HEK293 (cell line): ENCODE measurements around the gene MYO5C.

Experiments used
- CTCF ChIA-PET: fragments of 350-600 bp; formaldehyde crosslinking; extraction: SDS; loops from one replicate; lab custom pipeline; 2021; ENCODE audit warnings: antibody characterized with exemption; lab: Yijun Ruan, JAX
- POLR2A ChIA-PET: fragments of 300-600 bp; formaldehyde crosslinking; extraction: SDS; loops from one replicate; lab custom pipeline; 2020; ENCODE audit warnings: antibody characterized with exemption, inconsistent platforms; lab: Yijun Ruan, JAX
- H3K27ac ChIP-seq: fragments of 200-500 bp; sonication (Bioruptor generic); 2 replicates; pipeline ENCODE4 v1.5.1; 2014; ENCODE audit warnings: low read depth, low read length, control low read depth, inconsistent platforms; ENCODE audit errors: extremely low read depth
- H3K36me3 ChIP-seq, 2 experiments: fragments of 200-500 bp in 1 of 2; sonication (Bioruptor generic) in 1 of 2; 1 replicate in 1 of 2; 2 replicates in 1 of 2; pipeline ENCODE4 v1.5.1; 2014 to 2017; ENCODE audit warnings: inconsistent platforms in 2 of 2, low read length in 2 of 2; ENCODE audit not compliant: control insufficient read depth in 2 of 2, insufficient read depth in 1 of 2
- H3K4me1 ChIP-seq: fragments of 200-500 bp; sonication (Bioruptor generic); 2 replicates; pipeline ENCODE4 v1.5.1; 2014; ENCODE audit warnings: mild to moderate bottlenecking, low read length, inconsistent platforms; ENCODE audit not compliant: control insufficient read depth, insufficient read depth
- H3K4me3 ChIP-seq: 2 replicates; pipeline ENCODE4 v1.5.1; 2011; ENCODE audit warnings: low read depth, mild to moderate bottlenecking, control low read depth, low read length, moderate library complexity
- H3K9me3 ChIP-seq: fragments of 200-500 bp; sonication (Bioruptor generic); 2 replicates; pipeline ENCODE4 v1.5.1; 2014; ENCODE audit warnings: low read depth, low read length, inconsistent platforms; ENCODE audit not compliant: control insufficient read depth, insufficient read depth
- IKZF3 ChIP-seq: fragments of 450-650 bp; IDR thresholded peaks from 2 replicates; pipeline ENCODE4 v1.5.0; 2018; ENCODE audit warnings: missing biosample characterization, mild to moderate bottlenecking, missing genetic modification characterization, moderate library complexity
- MYNN ChIP-seq: fragments of 450-650 bp; formaldehyde crosslinking; IDR thresholded peaks from 2 replicates; pipeline ENCODE4 v1.5.1; 2016; ENCODE audit warnings: missing biosample characterization, missing genetic modification characterization, borderline replicate concordance
- OVOL3 ChIP-seq: fragments of 450-650 bp; formaldehyde crosslinking; IDR thresholded peaks from 2 replicates; pipeline ENCODE4 v1.5.1; 2016; ENCODE audit warnings: missing biosample characterization, missing genetic modification characterization
- SCRT1 ChIP-seq: fragments of 450-650 bp; formaldehyde crosslinking; IDR thresholded peaks from 2 replicates; pipeline ENCODE4 v1.5.1; 2016; ENCODE audit warnings: missing biosample characterization, missing genetic modification characterization, borderline replicate concordance
- ZBTB8A ChIP-seq: fragments of 450-650 bp; formaldehyde crosslinking; IDR thresholded peaks from 2 replicates; pipeline ENCODE4 v1.5.1; 2016; ENCODE audit warnings: missing biosample characterization, missing genetic modification characterization
- ZNF133 ChIP-seq: fragments of 450-650 bp; formaldehyde crosslinking; IDR thresholded peaks from 2 replicates; pipeline ENCODE4 v1.5.1; 2016; ENCODE audit warnings: missing biosample characterization, missing genetic modification characterization
- ZNF146 ChIP-seq: fragments of 450-650 bp; formaldehyde crosslinking; IDR thresholded peaks from 2 replicates; pipeline ENCODE4 v1.5.1; 2016; ENCODE audit warnings: missing biosample characterization, missing genetic modification characterization
- ZNF184 ChIP-seq: fragments of 450-650 bp; IDR thresholded peaks from 2 replicates; pipeline ENCODE4 v1.5.1; 2018; ENCODE audit warnings: missing biosample characterization, mild to moderate bottlenecking, missing genetic modification characterization
- ZNF311 ChIP-seq: fragments of 450-650 bp; formaldehyde crosslinking; IDR thresholded peaks from 2 replicates; pipeline ENCODE4 v1.5.1; 2017; ENCODE audit warnings: missing biosample characterization, missing genetic modification characterization, borderline replicate concordance
- ZNF341 ChIP-seq: fragments of 450-650 bp; formaldehyde crosslinking; IDR thresholded peaks from 2 replicates; pipeline ENCODE4; 2016; ENCODE audit warnings: low read depth, missing biosample characterization, missing genetic modification characterization
- ZNF664 ChIP-seq: fragments of 450-650 bp; formaldehyde crosslinking; IDR thresholded peaks from 2 replicates; pipeline ENCODE4 v1.5.1; 2016; ENCODE audit warnings: missing biosample characterization, missing genetic modification characterization
- ZNF768 ChIP-seq: fragments of 450-650 bp; formaldehyde crosslinking; IDR thresholded peaks from 2 replicates; pipeline ENCODE4 v1.5.1; 2018; ENCODE audit warnings: missing biosample characterization, mild to moderate bottlenecking, missing genetic modification characterization
- ZSCAN23 ChIP-seq: fragments of 450-650 bp; formaldehyde crosslinking; IDR thresholded peaks from 2 replicates; pipeline ENCODE4 v1.5.1; 2016; ENCODE audit warnings: missing biosample characterization, missing genetic modification characterization
- TF ChIP-seq, protein P1 (sequence below): fragments of 450-650 bp; formaldehyde crosslinking; IDR thresholded peaks from 2 replicates; pipeline ENCODE4 v1.5.1; 2017; ENCODE audit warnings: missing biosample characterization, missing genetic modification characterization
- TF ChIP-seq, protein P2 (sequence below): IDR thresholded peaks from 2 replicates; pipeline ENCODE4 v1.6.1; 2011; ENCODE audit warnings: mild to moderate bottlenecking, low read depth, low read length, borderline replicate concordance
- TF ChIP-seq, protein P3 (sequence below): fragments of 450-650 bp; formaldehyde crosslinking; IDR thresholded peaks from 2 replicates; pipeline ENCODE4 v1.5.1; 2016; ENCODE audit warnings: missing biosample characterization, missing genetic modification characterization
- TF ChIP-seq, protein P4 (sequence below): fragments of 450-650 bp; formaldehyde crosslinking; IDR thresholded peaks from 2 replicates; pipeline ENCODE4 v1.5.1; 2017; ENCODE audit warnings: missing biosample characterization, missing genetic modification characterization
- TF ChIP-seq, protein P5 (sequence below): fragments of 450-650 bp; formaldehyde crosslinking; IDR thresholded peaks from 2 replicates; pipeline ENCODE4 v1.5.1; 2016; ENCODE audit warnings: missing biosample characterization, missing genetic modification characterization, borderline replicate concordance

The MYO5C gene

DNA sequence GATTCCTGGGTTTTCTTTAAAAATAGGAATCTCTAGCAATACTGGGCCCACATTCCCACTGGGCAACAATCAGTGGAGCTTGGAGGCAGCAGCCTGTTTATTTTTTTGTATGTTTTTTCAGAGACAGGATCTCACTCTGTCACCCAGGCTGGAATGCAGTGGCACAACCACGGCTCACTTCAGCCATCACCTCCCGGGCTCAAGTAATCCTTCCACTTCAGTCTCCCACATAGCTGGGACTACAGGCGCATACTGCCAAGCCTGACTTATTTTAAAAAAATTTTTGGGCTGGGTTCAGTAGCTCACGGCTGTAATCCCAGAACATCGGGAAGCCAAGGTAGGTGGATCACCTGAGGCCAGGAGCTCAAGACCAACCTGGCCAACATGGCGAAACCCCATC, 75.4 kb downstream of the MYO5C start (continued):
- TF ChIP-seq MYNN (no peak), IKZF3 (tag by site-specific recombination) (no peak), ZNF146 (tag by site-specific recombination) (no peak)
- TF ChIP-seq, all 188 proteins: peak for 0

DNA sequence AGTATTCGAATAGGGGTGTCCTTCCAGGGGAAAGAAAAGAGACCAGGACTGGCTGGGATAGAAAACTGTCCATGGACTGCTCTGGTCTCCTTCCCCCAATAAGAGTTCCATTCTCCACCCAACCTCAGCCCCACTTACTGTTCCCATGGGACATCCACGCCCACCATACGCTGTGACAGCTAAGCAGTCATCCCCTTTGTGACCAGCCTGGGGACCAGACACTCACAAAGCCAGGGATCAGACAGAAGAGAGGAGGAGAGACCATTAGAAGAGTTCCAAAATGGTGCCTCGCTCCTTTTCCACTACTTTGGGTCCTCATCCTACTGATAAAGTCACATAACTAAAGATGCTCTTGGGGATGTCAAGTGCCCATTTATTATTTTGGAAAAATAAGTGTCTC, 76.8 kb downstream of the MYO5C start:
- H3K36me3 ChIP-seq: peaks cover 14 to 75% of the 10 kb centered on the region in 2 experiments; a peak in 2 of 3 replicates
- H3K9me3 ChIP-seq: no peaks in the 10 kb centered on the region
- ChIA-PET POLR2A (no interaction called here), CTCF (interaction anchor here (3.0 kb wide), 1 partner anchor 8 kb away, joined by 12 read pairs; no protein-coding TSS in a partner anchor)
- TF ChIP-seq ZNF768 (no peak), ZNF664 (no peak), ZNF341 (tag by site-specific recombination) (no peak), OVOL3 (tag by site-specific recombination) (no peak), SCRT1 (tag by site-specific recombination) (no peak), ZNF311 (tag by site-specific recombination) (no peak)
- TF ChIP-seq, protein P1, sequence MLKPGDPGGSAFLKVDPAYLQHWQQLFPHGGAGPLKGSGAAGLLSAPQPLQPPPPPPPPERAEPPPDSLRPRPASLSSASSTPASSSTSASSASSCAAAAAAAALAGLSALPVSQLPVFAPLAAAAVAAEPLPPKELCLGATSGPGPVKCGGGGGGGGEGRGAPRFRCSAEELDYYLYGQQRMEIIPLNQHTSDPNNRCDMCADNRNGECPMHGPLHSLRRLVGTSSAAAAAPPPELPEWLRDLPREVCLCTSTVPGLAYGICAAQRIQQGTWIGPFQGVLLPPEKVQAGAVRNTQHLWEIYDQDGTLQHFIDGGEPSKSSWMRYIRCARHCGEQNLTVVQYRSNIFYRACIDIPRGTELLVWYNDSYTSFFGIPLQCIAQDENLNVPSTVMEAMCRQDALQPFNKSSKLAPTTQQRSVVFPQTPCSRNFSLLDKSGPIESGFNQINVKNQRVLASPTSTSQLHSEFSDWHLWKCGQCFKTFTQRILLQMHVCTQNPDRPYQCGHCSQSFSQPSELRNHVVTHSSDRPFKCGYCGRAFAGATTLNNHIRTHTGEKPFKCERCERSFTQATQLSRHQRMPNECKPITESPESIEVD: no peak
- H3K4me3 ChIP-seq: no peak overlapping the region
- no peaks in the 10 kb centered on the region for H3K4me1 ChIP-seq
- H3K27ac ChIP-seq: no peak overlapping the region

DNA sequence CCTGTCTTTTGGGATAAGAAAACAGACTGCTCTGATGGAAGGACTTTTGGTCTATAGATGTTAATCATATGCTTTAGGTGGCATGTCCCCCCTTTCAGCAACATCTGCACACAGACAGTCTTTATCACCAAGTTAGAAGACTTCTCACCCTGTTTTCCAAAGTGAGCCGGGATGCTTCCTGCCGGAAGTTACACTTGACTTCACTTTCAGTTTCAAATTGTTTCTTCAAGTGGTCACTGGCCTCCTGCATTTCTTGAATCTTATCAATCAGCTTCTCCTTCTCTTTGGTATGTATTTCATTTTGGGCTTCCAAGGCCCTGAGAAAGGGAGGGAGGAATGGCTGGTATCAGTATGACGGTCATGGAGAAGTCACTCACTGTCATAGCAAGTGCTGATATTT, 77.2 kb downstream of the MYO5C start:
- POLR2A ChIA-PET: no interaction called here
- H3K36me3 ChIP-seq: peaks cover 13 to 75% of the 10 kb centered on the region in 2 experiments; a peak in 2 of 3 replicates
- CTCF ChIA-PET: interaction anchor here (1.6 to 3.0 kb wide), 2 partner anchors 9 to 10 kb away, joined by 12 to 15 read pairs; no protein-coding TSS in a partner anchor

DNA sequence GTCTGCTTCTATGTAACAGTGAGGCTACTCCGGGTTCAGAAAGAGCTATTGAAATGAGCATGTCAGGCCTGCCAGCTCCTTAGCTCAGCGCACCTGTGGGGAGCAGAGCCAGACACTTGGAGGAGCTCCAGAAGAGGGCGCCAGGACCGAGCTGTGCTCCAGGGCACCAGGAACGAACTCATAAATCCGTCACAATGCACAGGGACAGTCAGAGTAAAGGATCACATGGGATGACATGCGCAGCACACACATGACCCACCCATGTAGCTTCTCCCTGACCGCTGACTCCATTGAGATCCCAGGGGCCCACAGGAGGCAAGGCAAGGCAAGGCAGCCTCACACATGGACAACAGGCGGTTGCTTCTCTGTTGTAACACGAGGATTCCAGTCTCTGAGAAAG, 78.4 kb downstream of the MYO5C start:
- no peaks in the 10 kb centered on the region for H3K9me3 ChIP-seq
- H3K4me3 ChIP-seq: no peak overlapping the region
- POLR2A ChIA-PET: interaction anchor here (1.0 kb wide), 1 partner anchor 10 kb away, joined by 3 read pairs; no protein-coding TSS in a partner anchor
- peaks cover 13 to 77% of the 10 kb centered on the region in 2 experiments; a peak in 2 of 3 replicates for H3K36me3 ChIP-seq
- CTCF ChIA-PET: interaction anchor here (1.0 to 3.0 kb wide), 6 partner anchors 9 to 60 kb away, joined by 3 to 15 read pairs (median 4); partner anchors contain the start of gene GNB5
- H3K27ac ChIP-seq: no peak overlapping the region
- no peaks in the 10 kb centered on the region for H3K4me1 ChIP-seq
- TF ChIP-seq, protein P2, sequence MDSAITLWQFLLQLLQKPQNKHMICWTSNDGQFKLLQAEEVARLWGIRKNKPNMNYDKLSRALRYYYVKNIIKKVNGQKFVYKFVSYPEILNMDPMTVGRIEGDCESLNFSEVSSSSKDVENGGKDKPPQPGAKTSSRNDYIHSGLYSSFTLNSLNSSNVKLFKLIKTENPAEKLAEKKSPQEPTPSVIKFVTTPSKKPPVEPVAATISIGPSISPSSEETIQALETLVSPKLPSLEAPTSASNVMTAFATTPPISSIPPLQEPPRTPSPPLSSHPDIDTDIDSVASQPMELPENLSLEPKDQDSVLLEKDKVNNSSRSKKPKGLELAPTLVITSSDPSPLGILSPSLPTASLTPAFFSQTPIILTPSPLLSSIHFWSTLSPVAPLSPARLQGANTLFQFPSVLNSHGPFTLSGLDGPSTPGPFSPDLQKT: no peak
- TF ChIP-seq ZNF311 (tag by site-specific recombination) (no peak), ZBTB8A (tag by site-specific recombination) (no peak), IKZF3 (tag by site-specific recombination) (no peak), ZSCAN23 (tag by site-specific recombination) (no peak), ZNF184 (tag by site-specific recombination) (no peak)
- TF ChIP-seq, protein P3, sequence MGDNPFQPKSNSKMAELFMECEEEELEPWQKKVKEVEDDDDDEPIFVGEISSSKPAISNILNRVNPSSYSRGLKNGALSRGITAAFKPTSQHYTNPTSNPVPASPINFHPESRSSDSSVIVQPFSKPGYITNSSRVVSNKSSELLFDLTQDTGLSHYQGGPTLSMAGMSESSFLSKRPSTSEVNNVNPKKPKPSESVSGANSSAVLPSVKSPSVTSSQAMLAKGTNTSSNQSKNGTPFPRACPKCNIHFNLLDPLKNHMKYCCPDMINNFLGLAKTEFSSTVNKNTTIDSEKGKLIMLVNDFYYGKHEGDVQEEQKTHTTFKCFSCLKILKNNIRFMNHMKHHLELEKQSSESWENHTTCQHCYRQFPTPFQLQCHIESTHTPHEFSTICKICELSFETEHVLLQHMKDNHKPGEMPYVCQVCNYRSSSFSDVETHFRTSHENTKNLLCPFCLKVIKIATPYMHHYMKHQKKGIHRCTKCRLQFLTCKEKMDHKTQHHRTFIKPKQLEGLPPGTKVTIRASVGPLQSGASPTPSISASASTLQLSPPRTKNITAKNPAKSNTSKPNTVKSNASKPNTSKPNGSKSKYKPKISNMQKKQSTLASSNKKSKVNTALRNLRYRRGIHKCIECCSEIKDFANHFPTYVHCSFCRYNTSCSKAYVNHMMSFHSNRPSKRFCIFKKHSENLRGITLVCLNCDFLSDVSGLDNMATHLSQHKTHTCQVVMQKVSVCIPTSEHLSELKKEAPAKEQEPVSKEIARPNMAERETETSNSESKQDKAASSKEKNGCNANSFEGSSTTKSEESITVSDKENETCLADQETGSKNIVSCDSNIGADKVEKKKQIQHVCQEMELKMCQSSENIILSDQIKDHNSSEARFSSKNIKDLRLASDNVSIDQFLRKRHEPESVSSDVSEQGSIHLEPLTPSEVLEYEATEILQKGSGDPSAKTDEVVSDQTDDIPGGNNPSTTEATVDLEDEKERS: no peak
- TF ChIP-seq, protein P4, sequence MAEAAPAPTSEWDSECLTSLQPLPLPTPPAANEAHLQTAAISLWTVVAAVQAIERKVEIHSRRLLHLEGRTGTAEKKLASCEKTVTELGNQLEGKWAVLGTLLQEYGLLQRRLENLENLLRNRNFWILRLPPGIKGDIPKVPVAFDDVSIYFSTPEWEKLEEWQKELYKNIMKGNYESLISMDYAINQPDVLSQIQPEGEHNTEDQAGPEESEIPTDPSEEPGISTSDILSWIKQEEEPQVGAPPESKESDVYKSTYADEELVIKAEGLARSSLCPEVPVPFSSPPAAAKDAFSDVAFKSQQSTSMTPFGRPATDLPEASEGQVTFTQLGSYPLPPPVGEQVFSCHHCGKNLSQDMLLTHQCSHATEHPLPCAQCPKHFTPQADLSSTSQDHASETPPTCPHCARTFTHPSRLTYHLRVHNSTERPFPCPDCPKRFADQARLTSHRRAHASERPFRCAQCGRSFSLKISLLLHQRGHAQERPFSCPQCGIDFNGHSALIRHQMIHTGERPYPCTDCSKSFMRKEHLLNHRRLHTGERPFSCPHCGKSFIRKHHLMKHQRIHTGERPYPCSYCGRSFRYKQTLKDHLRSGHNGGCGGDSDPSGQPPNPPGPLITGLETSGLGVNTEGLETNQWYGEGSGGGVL (tag by site-specific recombination): no peak
- TF ChIP-seq, protein P5, sequence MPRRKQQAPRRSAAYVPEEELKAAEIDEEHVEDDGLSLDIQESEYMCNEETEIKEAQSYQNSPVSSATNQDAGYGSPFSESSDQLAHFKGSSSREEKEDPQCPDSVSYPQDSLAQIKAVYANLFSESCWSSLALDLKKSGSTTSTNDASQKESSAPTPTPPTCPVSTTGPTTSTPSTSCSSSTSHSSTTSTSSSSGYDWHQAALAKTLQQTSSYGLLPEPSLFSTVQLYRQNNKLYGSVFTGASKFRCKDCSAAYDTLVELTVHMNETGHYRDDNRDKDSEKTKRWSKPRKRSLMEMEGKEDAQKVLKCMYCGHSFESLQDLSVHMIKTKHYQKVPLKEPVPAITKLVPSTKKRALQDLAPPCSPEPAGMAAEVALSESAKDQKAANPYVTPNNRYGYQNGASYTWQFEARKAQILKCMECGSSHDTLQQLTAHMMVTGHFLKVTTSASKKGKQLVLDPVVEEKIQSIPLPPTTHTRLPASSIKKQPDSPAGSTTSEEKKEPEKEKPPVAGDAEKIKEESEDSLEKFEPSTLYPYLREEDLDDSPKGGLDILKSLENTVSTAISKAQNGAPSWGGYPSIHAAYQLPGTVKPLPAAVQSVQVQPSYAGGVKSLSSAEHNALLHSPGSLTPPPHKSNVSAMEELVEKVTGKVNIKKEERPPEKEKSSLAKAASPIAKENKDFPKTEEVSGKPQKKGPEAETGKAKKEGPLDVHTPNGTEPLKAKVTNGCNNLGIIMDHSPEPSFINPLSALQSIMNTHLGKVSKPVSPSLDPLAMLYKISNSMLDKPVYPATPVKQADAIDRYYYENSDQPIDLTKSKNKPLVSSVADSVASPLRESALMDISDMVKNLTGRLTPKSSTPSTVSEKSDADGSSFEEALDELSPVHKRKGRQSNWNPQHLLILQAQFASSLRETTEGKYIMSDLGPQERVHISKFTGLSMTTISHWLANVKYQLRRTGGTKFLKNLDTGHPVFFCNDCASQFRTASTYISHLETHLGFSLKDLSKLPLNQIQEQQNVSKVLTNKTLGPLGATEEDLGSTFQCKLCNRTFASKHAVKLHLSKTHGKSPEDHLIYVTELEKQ (tag by site-specific recombination): no peak

More for the DNA sequence above, 77.2 kb downstream of the MYO5C start:
- no peaks in the 10 kb centered on the region for H3K9me3 ChIP-seq
- H3K4me1 ChIP-seq: no peaks in the 10 kb centered on the region
- H3K27ac ChIP-seq: no peak overlapping the region
- H3K4me3 ChIP-seq: no peak overlapping the region
- TF ChIP-seq ZNF133 (tag by site-specific recombination) (no peak), OVOL3 (tag by site-specific recombination) (no peak)
